Activated CD4-positive, alpha-beta T cell treated with anti-CD3 and anti-CD28 coated beads, Interleukin-2, amount 10 ng/mL, durations not matched to agents 7 days and 5 days (primary cell): ENCODE results near the gene WDR77. TPM values are rescaled to one million over a fixed set of nuclear protein-coding genes. Genes with fewer than 3 reads are reported as not detected.

Experiments used
- total RNA-seq, 2 experiments: library from RNA; stranded (reverse); gene quantifications; one replicate each; pipeline ENCODE4 v1.2.3, GENCODE V29; 2021

Gene WDR77
- total RNA-seq, 2 experiments from 2014 or later, result 46.1 to 48.6 TPM

Other genes with a start within 250 kb of the WDR77 start
- gene DENND2D, start 248.6 kb downstream of the WDR77 start, total RNA-seq, result 100 to 1,000 TPM; 329 to 349 TPM
- gene CHI3L2, start 221.5 kb downstream of the WDR77 start, total RNA-seq, result 10 to 100 TPM; 48.2 to 56.0 TPM
- not detected for gene CHIA, start 158.4 kb downstream of the WDR77 start, total RNA-seq
- gene OVGP1, start 21.5 kb downstream of the WDR77 start, total RNA-seq, result 1 to 10 TPM; 1.6 to 1.7 TPM
- 100 to 1,000 TPM; 321 to 348 TPM for gene ATP5PB, start 208 bp upstream of the WDR77 start, total RNA-seq
- gene C1orf162, start 24.7 kb upstream of the WDR77 start, total RNA-seq, result 10 to 100 TPM; 34.5 to 49.8 TPM
- under 1 TPM; 0.15 TPM for gene ADORA3, start 54.4 kb upstream of the WDR77 start, total RNA-seq
- not detected for gene TMIGD3, start 54.4 kb upstream of the WDR77 start, total RNA-seq
- gene RAP1A, start 170.5 kb upstream of the WDR77 start, total RNA-seq, result 100 to 1,000 TPM; 128 to 130 TPM